ENCODE data around the gene RAP1GAP2.
A peak's percentile ranks its signal among the peaks of the same experiment; 100 is the strongest.

RAP1GAP2 gene

DNA sequence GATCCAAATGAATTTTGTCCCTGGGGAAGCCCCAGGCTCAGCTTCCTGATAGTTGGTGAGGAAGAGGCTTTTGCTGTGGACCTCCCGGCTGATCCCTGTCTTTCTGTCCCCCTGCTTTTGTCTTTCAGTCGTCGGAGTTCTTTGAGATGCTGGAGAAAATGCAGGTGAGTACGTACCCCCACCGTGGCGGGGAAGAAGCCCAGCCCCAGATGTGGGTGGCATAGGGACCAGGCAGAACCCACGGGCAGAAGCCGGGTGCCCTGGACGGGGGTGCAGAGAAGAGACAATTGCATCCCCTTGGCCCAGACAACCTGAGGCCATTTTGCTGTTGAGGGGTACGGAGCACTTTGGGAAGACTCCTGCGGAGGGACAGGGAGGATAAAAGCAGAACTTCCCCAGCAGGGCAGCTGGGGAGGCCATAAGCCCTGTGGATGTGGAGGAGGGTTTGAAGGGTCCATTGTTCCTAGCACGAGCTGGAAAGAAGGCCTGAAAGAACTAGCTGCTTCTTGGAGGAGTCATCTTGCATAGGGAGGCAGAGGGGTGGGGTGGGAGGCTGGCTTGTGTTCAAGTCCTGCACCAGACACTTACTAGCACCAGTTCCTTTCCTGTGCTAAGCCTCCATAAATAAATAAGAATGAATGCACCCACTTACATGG is 161.5 kb downstream of the RAP1GAP2 start:
- DNase-seq (ENCODE audit: low read depth) = peak; percentile 47
- no peak overlapping the region for H3K4me3 ChIP-seq (ENCODE audit: low read depth, low read length)
- TF ChIP-seq, protein P1, sequence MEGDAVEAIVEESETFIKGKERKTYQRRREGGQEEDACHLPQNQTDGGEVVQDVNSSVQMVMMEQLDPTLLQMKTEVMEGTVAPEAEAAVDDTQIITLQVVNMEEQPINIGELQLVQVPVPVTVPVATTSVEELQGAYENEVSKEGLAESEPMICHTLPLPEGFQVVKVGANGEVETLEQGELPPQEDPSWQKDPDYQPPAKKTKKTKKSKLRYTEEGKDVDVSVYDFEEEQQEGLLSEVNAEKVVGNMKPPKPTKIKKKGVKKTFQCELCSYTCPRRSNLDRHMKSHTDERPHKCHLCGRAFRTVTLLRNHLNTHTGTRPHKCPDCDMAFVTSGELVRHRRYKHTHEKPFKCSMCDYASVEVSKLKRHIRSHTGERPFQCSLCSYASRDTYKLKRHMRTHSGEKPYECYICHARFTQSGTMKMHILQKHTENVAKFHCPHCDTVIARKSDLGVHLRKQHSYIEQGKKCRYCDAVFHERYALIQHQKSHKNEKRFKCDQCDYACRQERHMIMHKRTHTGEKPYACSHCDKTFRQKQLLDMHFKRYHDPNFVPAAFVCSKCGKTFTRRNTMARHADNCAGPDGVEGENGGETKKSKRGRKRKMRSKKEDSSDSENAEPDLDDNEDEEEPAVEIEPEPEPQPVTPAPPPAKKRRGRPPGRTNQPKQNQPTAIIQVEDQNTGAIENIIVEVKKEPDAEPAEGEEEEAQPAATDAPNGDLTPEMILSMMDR (conservative IDR thresholded peaks at IDR 0.05; ENCODE audit: low read depth, low read length) = no peak

DNA sequence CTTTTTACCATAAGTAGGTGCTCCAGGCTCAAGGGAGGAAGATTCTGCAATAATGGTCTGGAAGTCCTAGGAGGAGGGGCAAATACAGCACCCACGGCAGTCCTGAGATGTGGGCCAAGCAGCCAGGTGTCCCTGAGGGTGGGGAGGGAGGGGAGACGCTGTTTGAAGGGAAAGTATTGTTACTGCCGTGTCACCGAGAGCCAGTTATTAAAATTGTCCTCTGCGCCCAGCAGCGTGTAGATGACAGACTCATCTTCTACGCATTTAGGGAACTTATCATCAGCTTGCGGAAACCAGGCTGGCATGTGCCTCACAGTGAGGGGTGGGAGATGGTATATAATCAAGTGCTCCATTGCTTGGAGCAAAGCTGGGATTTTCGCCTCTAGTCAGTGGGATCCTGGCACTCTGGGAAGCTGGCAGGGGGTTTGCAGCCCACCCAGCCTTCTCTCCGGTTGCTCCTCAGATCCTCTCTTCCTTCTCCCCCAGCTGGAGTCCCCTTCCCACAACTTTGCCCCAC is 162.5 kb downstream of the RAP1GAP2 start:
- TF ChIP-seq, protein P1 (conservative IDR thresholded peaks at IDR 0.05; ENCODE audit: low read depth, low read length) = no peak
- no peak for DNase-seq (ENCODE audit: low read depth)

DNA sequence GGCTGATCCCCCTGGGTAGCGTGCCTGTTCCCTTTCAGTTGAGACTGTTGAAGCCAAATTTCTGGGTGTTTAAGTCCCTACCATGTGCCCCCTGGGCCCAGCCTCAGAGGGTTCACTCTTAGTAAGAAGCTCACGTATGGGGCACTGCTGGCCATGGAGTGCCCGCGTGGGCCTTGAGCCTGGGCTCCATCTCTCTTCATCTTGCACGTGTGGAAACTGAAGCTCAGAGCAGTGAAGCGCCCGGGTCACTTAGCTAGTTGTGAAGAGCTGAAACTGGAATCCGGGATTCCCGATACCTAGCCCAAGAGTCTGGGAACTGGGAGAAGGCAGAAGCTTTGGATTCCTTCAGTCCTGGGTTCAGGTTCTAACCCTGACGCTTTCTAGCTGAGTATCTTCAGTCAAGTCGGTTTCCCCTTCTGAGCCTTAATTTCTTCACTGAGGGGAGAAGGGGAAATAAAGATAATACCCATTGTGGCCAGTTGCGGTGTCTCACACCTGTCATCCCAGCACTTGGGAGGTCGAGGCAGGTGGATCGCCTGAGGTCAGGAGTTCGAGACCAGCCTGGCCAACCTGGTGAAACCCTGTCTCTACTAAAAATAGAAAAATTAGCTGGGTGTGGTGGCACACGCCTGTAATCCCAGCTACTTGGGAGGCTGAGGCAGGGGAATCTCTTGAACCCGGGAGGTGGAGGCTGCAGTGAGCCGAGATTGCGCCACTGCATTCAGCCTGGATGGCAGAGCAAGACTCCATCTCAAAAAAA is 163.3 kb downstream of the RAP1GAP2 start:
- TF ChIP-seq, protein P1 (conservative IDR thresholded peaks at IDR 0.05; ENCODE audit: low read depth, low read length) = no peak
- H3K4me3 ChIP-seq (ENCODE audit: low read depth, low read length) = no peak overlapping the region
- DNase-seq (ENCODE audit: low read depth) = no peak

More for the DNA sequence above, 162.5 kb downstream of the RAP1GAP2 start:
- H3K4me3 ChIP-seq (ENCODE audit: low read depth, low read length) = no peak overlapping the region

DNA sequence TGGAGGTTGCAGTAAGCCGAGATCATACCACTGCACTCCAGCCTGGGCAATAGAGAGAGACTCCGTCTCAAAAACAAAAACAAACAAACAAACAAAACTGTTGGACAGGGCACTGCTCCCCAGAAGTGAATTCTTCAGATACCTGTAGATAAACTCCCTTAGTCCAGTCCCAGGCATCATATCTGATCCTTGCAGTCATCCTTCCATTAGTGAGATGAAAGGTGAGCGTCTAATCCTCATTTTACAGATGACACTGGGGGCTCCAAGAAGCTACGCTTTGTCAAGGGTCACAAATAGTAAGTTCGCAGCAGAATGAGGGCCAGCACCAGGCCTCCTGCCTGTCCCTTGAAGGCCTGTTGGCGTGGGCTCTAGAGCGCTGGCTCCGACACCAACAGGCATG is 165.2 kb downstream of the RAP1GAP2 start:
- TF ChIP-seq, protein P1 (conservative IDR thresholded peaks at IDR 0.05; ENCODE audit: low read depth, low read length) = no peak
- DNase-seq (ENCODE audit: low read depth) = no peak
- no peak overlapping the region for H3K4me3 ChIP-seq (ENCODE audit: low read depth, low read length)

DNA sequence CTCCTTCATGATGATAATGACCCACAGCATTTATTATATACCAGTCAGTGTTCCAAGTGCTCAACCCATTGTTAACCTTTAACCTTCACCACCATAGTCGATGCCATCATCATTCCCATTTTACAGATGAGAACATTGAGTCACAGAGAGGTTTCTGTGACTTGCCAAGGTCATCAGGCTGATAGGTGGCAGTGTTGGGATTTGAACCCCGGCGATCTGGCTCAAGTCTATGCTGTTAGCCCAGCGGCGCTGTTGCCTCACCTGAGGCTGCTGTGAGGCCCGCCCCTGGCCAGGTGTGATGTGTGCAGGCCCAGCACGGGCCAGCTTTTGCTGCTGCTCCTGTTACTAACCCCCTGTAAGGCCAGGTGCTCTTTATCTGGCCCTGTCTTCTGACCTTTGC is 166.0 kb downstream of the RAP1GAP2 start:
- H3K4me3 ChIP-seq (ENCODE audit: low read depth, low read length) = no peak overlapping the region
- TF ChIP-seq, protein P1 (conservative IDR thresholded peaks at IDR 0.05; ENCODE audit: low read depth, low read length) = no peak
- no peak for DNase-seq (ENCODE audit: low read depth)

DNA sequence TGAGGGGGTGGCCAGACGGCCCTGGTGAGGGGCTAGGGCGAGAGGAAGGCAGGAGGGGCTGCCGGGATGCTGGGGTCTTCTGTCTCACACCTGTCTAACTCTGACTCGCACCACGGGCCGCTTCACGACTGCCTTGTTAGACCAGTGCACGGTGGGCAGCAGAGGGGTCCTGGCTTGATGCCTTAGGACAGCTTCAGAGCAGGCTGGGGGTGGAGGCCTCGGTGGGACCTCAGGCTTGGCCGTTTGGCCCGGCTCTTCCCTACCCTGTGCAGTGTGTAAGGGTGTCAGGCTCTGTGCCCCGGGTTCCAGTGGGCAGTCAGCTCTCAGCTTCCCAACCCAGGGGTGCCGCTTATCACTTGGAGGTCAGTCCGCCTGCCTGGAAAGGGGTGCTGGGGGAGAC is 166.5 kb downstream of the RAP1GAP2 start:
- no peak for DNase-seq (ENCODE audit: low read depth)
- no peak overlapping the region for H3K4me3 ChIP-seq (ENCODE audit: low read depth, low read length)
- TF ChIP-seq, protein P1 (conservative IDR thresholded peaks at IDR 0.05; ENCODE audit: low read depth, low read length) = no peak

All from choroid plexus epithelial cell (primary cell).